ENCODE results near the gene LTBP1. TPM values are rescaled to one million over a fixed set of nuclear protein-coding genes. Genes with fewer than 3 reads are reported as not detected.
"Not testable (repeated sequence)": the region's sequence is repeated elsewhere in the genome, so short reads cannot be mapped to it uniquely, and the experiment has no call there.

LTBP1 gene
- total RNA-seq, 1 donor from 2014 or later: 3.9 TPM

GRCh38 chr2:33380719-33381118, 434.0 kb downstream of the LTBP1 start:
- Mint-ChIP-seq H3K4me3 (ENCODE audit: unreplicated experiment) (no peak overlapping the region), H3K4me1 (ENCODE audit: low read depth, unreplicated experiment) (no peaks in the 10 kb centered on the region), H3K36me3 (ENCODE audit: unreplicated experiment) (no peaks in the 10 kb centered on the region), H3K27me3 (ENCODE audit: unreplicated experiment) (no peaks in the 10 kb centered on the region), H3K9me3 (ENCODE audit: unreplicated experiment) (peaks cover 2% of the 10 kb centered on the region), H3K27ac (ENCODE audit: unreplicated experiment) (no peak overlapping the region)
- no peak for DNase-seq
- no peak for TF ChIP-seq CTCF (IDR thresholded peaks at IDR 0.05; ENCODE audit: partially characterized antibody, unreplicated experiment)

GRCh38 chr2:33381301-33381858, 434.6 kb downstream of the LTBP1 start:
- Mint-ChIP-seq H3K27ac (ENCODE audit: unreplicated experiment) (no peak overlapping the region), H3K4me3 (ENCODE audit: unreplicated experiment) (no peak overlapping the region), H3K4me1 (ENCODE audit: low read depth, unreplicated experiment) (no peaks in the 10 kb centered on the region), H3K27me3 (ENCODE audit: unreplicated experiment) (no peaks in the 10 kb centered on the region), H3K9me3 (ENCODE audit: unreplicated experiment) (peaks cover 2% of the 10 kb centered on the region), H3K36me3 (ENCODE audit: unreplicated experiment) (no peaks in the 10 kb centered on the region)
- DNase-seq: no peak
- no peak for TF ChIP-seq CTCF (IDR thresholded peaks at IDR 0.05; ENCODE audit: partially characterized antibody, unreplicated experiment)

- Mint-ChIP-seq H3K27me3 (ENCODE audit: unreplicated experiment) (no peaks in the 10 kb centered on the region), H3K4me3 (ENCODE audit: unreplicated experiment) (no peak overlapping the region), H3K4me1 (ENCODE audit: low read depth, unreplicated experiment) (no peaks in the 10 kb centered on the region), H3K9me3 (ENCODE audit: unreplicated experiment) (peaks cover 2% of the 10 kb centered on the region), H3K36me3 (ENCODE audit: unreplicated experiment) (no peaks in the 10 kb centered on the region), H3K27ac (ENCODE audit: unreplicated experiment) (no peak overlapping the region)
- TF ChIP-seq CTCF (IDR thresholded peaks at IDR 0.05; ENCODE audit: partially characterized antibody, unreplicated experiment): no peak
- no peak for DNase-seq
These were observed 437.3 kb downstream of the LTBP1 start for GRCh38 chr2:33383855-33384598.

- Mint-ChIP-seq H3K27ac (ENCODE audit: unreplicated experiment) (no peak overlapping the region), H3K4me3 (ENCODE audit: unreplicated experiment) (no peak overlapping the region), H3K27me3 (ENCODE audit: unreplicated experiment) (no peaks in the 10 kb centered on the region), H3K36me3 (ENCODE audit: unreplicated experiment) (no peaks in the 10 kb centered on the region), H3K9me3 (ENCODE audit: unreplicated experiment) (peaks cover 2% of the 10 kb centered on the region), H3K4me1 (ENCODE audit: low read depth, unreplicated experiment) (no peaks in the 10 kb centered on the region)
- DNase-seq: no peak
- no peak for TF ChIP-seq CTCF (IDR thresholded peaks at IDR 0.05; ENCODE audit: partially characterized antibody, unreplicated experiment)
These were observed 437.8 kb downstream of the LTBP1 start for GRCh38 chr2:33384599-33384961.

- Mint-ChIP-seq H3K4me3 (ENCODE audit: unreplicated experiment) (no peak overlapping the region), H3K4me1 (ENCODE audit: low read depth, unreplicated experiment) (no peaks in the 10 kb centered on the region), H3K27ac (ENCODE audit: unreplicated experiment) (no peak overlapping the region), H3K36me3 (ENCODE audit: unreplicated experiment) (no peaks in the 10 kb centered on the region), H3K27me3 (ENCODE audit: unreplicated experiment) (peaks cover 1% of the 10 kb centered on the region), H3K9me3 (ENCODE audit: unreplicated experiment) (no peaks in the 10 kb centered on the region)
- no peak for DNase-seq
- no peak for TF ChIP-seq CTCF (IDR thresholded peaks at IDR 0.05; ENCODE audit: partially characterized antibody, unreplicated experiment)
These were observed 442.2 kb downstream of the LTBP1 start for GRCh38 chr2:33388996-33389395.

GRCh38 chr2:33389695-33390094, 442.9 kb downstream of the LTBP1 start:
- not testable (repeated sequence) for DNase-seq; H3K4me3 Mint-ChIP-seq (ENCODE audit: unreplicated experiment); H3K4me1 Mint-ChIP-seq (ENCODE audit: low read depth, unreplicated experiment); H3K27me3 Mint-ChIP-seq (ENCODE audit: unreplicated experiment); H3K27ac Mint-ChIP-seq (ENCODE audit: unreplicated experiment); H3K36me3 Mint-ChIP-seq (ENCODE audit: unreplicated experiment); H3K9me3 Mint-ChIP-seq (ENCODE audit: unreplicated experiment)

Data from glutamatergic neuron (in vitro differentiated cells).